CD4-positive, alpha-beta T cell treated with Interleukin-6 at 100 ng/mL for 8 hours (primary cell): ENCODE results near the gene MED31.
"Not testable (repeated sequence)": the region's sequence is repeated elsewhere in the genome, so short reads cannot be mapped to it uniquely, and the experiment has no call there.

ENCODE experiments used
- DNase-seq: peaks from one replicate; pipeline ENCODE4 v3.0.0-alpha.2; 2020; ENCODE audit warnings: mixed read lengths, low spot score

Gene MED31

DNA sequence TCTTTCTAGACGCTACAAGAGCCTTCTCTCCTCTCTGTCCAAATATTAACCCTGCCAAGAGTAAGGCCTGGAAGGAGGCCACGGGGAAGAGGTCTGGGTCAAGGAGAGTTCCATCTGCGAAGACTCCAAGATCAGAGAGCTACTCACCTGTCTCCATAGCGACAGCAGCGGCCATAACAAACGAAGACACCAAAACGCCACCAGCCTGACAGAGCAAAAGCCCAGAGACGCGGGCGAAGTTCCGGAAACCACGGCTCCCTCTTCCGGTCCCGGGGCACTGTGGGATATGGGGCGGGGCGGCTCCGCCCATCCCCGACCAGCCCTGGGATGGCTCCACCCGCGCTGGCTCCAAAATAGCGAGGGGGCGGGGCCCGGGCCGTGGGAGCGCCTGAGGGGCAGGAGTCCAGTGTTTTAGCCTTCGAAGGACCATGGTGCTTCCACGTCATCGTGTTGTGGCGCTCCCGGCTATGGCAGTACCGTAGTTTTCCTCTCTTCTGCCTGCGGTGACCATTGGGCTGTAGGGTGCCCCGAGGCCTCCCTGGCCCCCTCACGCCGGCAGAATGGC is at the start of gene MED31, which contains the start of gene C17orf100:
Gene MED31 (minus strand): TSS at position 252 of the 565 bp plus-strand sequence. CDS start 77 bp downstream, at position 175.
Gene C17orf100 (plus strand): TSS at position 409 of the 565 bp plus-strand sequence. CDS start 152 bp downstream, at position 561.
- DNase-seq, result peak; percentile 93

DNA sequence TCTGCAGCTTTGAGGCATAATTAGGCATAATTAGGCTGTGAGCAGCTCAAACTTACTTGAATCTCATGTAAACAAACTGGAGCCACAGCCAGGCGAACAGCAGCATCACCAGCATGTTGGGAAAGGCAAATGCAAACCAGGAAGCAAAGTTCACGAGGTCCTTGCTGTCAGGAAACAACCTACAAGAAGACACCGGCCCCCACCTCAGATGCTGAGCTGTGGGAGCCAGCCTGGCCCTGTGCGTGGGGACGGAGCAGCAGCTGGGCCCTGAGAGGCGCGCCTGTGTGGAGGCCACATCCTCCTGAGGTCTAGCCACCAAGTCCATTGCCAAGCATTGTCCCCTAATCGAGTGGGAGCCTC is 49.5 kb upstream of the MED31 start:
- DNase-seq, result no peak

- DNase-seq, result no peak
These were observed 48.9 kb upstream of the MED31 start for GRCh38 chr17:6699997-6700947.

DNA sequence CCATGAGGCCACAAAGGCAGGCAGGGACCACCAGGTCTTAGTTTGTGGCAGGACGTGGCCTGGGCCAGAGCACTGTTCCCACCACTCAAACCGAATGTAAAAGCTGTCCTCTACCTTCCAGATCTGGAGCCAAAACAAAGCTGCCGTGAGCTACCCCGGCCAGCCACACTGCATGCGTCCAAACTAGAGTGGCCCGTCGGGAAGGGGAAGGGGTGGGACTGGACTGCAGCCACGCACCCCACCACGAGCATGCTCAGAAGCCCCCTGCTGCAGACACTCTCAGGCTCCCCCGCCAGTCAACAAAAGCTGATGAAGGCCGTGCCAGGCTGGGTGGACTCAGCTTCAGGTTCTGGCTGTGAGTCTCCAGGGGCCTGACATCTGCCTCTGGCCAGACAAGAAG is 46.6 kb upstream of the MED31 start:
- no peak for DNase-seq

GRCh38 chr17:6696906-6697305 is 45.5 kb upstream of the MED31 start:
- no peak for DNase-seq

- DNase-seq, result no peak
These were observed 44.2 kb upstream of the MED31 start for GRCh38 chr17:6695565-6695964.

GRCh38 chr17:6695051-6695450 is 43.6 kb upstream of the MED31 start:
- DNase-seq, result no peak

GRCh38 chr17:6691958-6692357 is 40.6 kb upstream of the MED31 start:
- DNase-seq, result not testable (repeated sequence)

DNA sequence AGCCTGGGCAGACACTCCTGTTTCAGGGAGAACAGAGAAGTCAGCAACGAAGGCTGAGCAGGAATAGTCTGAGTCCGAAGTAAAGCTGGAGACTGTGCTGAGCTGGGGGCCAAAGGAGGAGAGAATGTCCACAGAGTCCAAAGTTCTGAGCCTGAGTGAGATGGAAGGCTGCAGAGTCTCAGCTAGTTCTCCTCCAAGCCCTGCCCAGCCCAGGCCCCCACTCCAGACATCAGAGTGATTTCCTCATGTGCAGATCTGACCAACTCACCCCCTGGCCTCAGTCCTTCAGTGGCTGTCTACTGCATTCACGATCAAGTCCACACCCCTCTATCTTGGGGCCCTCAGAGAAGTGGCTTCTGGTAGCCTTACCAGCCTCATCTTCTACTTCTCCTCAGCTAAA is 40.1 kb upstream of the MED31 start:
- no peak for DNase-seq

DNA sequence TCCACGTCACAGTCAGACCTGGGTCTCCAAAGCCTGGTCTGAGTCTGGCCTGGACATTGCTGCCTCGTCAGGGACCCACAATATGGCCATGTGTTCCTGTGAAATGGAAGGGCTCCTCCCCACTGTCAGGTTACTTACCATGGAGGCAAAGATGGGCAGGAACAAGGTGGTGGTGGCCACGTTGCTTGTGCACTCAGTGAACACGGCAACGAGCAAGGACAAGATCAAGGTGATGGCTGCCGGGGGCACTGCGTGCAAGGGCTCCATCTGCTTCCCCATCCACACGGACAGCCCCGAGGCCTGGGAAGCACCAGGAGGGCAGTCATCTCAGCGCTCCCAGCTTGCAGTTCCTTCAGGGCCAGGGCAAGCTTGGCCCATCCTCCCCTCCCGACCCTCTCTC is 39.2 kb upstream of the MED31 start:
- no peak for DNase-seq

DNA sequence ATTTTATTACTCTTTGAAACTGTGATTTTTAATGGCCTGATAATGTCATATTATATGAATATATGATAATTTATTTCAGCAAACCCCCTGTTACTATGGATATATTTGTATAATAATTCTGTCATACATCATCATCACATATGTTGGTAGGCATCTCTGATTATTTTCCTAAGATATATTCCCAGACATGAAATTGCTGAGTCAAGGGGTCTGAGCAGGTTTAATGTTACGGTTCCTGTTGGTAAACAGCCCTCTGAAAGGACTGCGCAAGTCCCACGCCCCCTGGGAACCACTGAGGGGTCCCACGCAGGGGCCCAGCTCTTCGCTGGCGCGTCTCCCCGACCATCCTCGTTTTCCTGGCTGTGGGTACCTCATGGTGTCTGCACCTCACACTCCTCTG is 37.5 kb upstream of the MED31 start:
- DNase-seq, result no peak

- DNase-seq, result no peak
These were observed 34.6 kb upstream of the MED31 start for GRCh38 chr17:6686026-6686425.

DNA sequence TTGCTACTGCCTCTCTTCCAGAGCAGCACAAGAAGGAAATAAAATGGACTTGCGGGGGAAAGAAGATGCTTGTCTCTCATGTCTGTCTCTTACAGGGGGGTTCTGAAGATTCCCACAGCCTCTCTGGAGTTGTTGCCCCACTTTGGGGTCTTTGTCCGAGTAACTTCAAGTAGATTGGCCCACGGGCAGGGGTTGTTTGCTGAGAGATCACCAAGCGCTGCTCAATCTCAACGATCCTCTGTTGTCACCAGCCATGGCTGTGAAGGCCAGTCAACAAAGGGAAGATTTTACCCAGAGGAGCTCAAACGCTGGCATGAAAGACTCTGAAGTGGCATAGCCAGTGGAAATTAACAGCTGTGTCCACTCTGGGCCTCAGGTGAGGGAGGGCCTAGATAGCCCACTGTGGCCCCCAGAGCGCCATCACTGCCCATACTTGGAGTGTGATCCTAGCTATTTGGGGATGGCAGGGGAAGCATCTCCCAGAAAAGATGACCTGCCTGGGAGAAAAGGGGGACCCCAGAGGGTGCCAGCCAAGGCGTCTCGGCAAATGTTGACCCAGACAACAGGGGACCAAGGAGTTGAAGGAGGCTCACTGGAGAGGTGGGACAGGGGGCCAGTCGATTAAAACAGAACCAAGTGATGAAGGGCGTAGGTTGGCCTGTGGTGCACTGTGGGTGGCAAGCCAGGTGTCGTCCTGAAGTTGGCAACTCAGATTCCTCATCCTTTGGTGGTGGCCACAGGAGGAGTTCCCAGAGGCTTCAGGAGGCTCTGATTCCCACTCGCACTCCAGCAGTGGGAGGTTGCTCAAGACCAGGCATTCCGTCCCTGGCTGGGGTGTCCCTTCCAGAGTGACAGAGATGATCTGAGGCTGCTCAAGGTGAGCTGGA is 33.7 kb upstream of the MED31 start:
- no peak for DNase-seq

DNA sequence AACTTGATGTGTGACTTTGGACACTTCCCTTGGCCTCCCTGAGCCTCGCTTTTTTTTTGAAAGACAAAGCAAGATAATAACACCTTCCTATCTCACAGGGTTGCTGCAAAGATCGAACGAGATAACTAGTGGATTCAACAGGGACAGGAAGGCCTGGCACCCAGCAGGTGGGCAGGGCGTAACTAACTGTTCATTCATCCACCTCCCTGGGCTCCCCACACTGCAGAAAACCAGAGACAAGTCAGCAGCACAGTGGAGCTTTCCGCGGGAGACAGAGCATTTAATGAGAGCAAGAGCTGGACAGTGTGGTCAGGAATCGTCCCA is 33.0 kb upstream of the MED31 start:
- DNase-seq, result no peak

GRCh38 chr17:6683730-6684459 is 32.5 kb upstream of the MED31 start:
- no peak for DNase-seq

- no peak for DNase-seq
These were observed 31.8 kb upstream of the MED31 start for GRCh38 chr17:6683081-6683684.

- no peak for DNase-seq
These were observed 30.9 kb upstream of the MED31 start for GRCh38 chr17:6682339-6682738.

GRCh38 chr17:6681671-6682070 is 30.3 kb upstream of the MED31 start:
- DNase-seq, result no peak

GRCh38 chr17:6681176-6681575 is 29.8 kb upstream of the MED31 start:
- no peak for DNase-seq

DNA sequence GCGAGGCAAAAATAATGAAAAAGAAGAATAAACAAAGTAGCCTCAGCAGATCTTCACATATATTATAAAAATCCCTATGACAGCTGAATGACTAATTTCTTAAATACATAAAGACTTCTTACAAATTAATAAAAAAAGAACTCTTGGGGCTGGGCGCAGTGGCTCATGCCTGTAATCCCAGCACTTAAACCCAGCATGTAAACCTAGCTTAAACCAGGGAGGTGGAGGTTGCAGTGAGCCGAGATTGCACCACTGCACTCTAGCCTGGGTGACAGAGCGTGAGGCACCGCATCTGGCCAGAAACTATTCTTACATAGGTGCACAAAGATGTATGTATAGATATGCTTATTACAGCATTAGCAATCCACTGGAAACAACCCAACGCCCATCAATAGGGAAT is 27.8 kb upstream of the MED31 start:
- DNase-seq, result no peak

GRCh38 chr17:6677946-6678345 is 26.5 kb upstream of the MED31 start:
- no peak for DNase-seq
